Esophagus muscularis mucosa (tissue), 3 donors: Measurements from ENCODE around the gene AKT3.

Experiments used
- POLR2A ChIP-seq: fragments of 450-650 bp; IDR thresholded peaks from one replicate; pipeline ENCODE4 v1.6.1; 2017; ENCODE audit warnings: antibody characterized with exemption, moderate library complexity, mild to moderate bottlenecking, low read depth
- POLR2AphosphoS5 ChIP-seq, 2 donors: sonication (generic); formaldehyde crosslinking; IDR thresholded peaks; one replicate each; pipeline ENCODE4 v1.6.1; 2017; ENCODE audit warnings: antibody characterized with exemption in 2 of 2
- TF ChIP-seq, protein P1 (sequence below), 3 experiments: fragments of 200-600 bp in 2 of 3; fragments of 450-650 bp in 1 of 3; sonication (generic) in 2 of 3; IDR thresholded peaks; one replicate each; pipeline ENCODE4 v1.5.1; 2017 to 2019; ENCODE audit warnings: antibody characterized with exemption in 3 of 3, mild to moderate bottlenecking in 2 of 3, moderate library complexity in 1 of 3

DNA sequence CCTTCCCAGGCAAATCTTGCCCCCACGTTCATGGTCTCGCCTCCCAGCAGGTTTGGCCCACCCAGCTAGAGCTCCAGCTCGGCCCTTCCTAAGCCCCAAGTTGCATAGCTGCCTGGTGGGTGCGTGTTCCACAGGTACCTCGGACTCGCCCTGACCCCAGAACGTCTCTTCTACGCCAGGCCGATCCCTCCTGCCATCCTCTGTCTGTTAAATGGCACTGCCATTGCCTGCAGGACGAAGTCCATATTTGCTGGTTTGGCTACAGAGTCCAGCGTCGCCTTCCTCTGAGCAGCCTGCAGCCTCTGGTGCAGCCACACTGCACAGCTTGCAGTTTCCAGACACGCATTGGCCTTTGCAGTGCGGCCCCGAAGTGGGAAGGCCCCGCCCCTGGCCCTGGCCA is 366.1 kb downstream of the AKT3 start:
- TF ChIP-seq, protein P1, sequence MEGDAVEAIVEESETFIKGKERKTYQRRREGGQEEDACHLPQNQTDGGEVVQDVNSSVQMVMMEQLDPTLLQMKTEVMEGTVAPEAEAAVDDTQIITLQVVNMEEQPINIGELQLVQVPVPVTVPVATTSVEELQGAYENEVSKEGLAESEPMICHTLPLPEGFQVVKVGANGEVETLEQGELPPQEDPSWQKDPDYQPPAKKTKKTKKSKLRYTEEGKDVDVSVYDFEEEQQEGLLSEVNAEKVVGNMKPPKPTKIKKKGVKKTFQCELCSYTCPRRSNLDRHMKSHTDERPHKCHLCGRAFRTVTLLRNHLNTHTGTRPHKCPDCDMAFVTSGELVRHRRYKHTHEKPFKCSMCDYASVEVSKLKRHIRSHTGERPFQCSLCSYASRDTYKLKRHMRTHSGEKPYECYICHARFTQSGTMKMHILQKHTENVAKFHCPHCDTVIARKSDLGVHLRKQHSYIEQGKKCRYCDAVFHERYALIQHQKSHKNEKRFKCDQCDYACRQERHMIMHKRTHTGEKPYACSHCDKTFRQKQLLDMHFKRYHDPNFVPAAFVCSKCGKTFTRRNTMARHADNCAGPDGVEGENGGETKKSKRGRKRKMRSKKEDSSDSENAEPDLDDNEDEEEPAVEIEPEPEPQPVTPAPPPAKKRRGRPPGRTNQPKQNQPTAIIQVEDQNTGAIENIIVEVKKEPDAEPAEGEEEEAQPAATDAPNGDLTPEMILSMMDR (IDR thresholded peaks at IDR 0.05), result no peak
- no peak for TF ChIP-seq POLR2A
- no peak for TF ChIP-seq POLR2AphosphoS5 (IDR thresholded peaks at IDR 0.05)
